T-helper 17 cell (primary cell): ENCODE data around the gene GALNT2. TPM values are rescaled to one million over a fixed set of nuclear protein-coding genes. Genes with fewer than 3 reads are reported as not detected.

Experiments
- ATAC-seq: fragments of 150-1000 bp; cut with Tn5 transposase; 2 replicates; pipeline ENCODE4 v1.10.0; 2021; ENCODE audit warnings: mild to moderate bottlenecking, moderate library complexity
- DNase-seq, 3 donors: peaks; one replicate each; pipeline versions ENCODE4 v3.0.0 to v3.0.0-alpha.2; 2020 to 2021
- H3K9me3 ChIP-seq: one replicate; pipeline ENCODE4 v1.7.0; 2013; ENCODE audit warnings: low read length, mild to moderate bottlenecking; ENCODE audit not compliant: control insufficient read depth, poor library complexity, severe bottlenecking
- H3K27ac Mint-ChIP-seq: one replicate; pipeline ENCODE4 v1.8.0; 2022; ENCODE audit warnings: mild to moderate bottlenecking, moderate library complexity, mixed read lengths
- H3K27me3 Mint-ChIP-seq: one replicate; pipeline ENCODE4 v1.8.0; 2022; ENCODE audit warnings: mixed read lengths
- H3K36me3 Mint-ChIP-seq: one replicate; pipeline ENCODE4 v1.8.0; 2022; ENCODE audit warnings: low read depth, mixed read lengths
- H3K4me1 Mint-ChIP-seq: one replicate; pipeline ENCODE4 v1.8.0; 2022; ENCODE audit warnings: mild to moderate bottlenecking, mixed read lengths
- H3K4me3 Mint-ChIP-seq: one replicate; pipeline ENCODE4 v1.8.0; 2022; ENCODE audit warnings: mild to moderate bottlenecking, moderate library complexity, mixed read lengths
- total RNA-seq, 4 donors: library from RNA in 2 of 4; stranded (reverse) in 2 of 4; gene quantifications; one replicate each; pipeline ENCODE4 v1.2.3 and lab custom pipeline; 2022 to 2026

GALNT2 gene
- total RNA-seq, 2 donors from 2014 or later, result 16.6 to 19.8 TPM

GRCh38 chr1:230174041-230174440 lies 107.0 kb downstream of the GALNT2 start:
- Mint-ChIP-seq H3K4me3 (no peak overlapping the region), H3K27ac (no peak overlapping the region), H3K27me3 (no peaks in the 10 kb centered on the region), H3K36me3 (peaks cover 7% of the 10 kb centered on the region), H3K4me1 (peaks cover 30% of the 10 kb centered on the region)
- H3K9me3 ChIP-seq, result no peaks in the 10 kb centered on the region
- DNase-seq (no peak), ATAC-seq (no peak)

GRCh38 chr1:230174471-230175162 lies 107.6 kb downstream of the GALNT2 start:
- Mint-ChIP-seq H3K4me1 (peaks cover 24% of the 10 kb centered on the region), H3K27me3 (no peaks in the 10 kb centered on the region), H3K36me3 (peaks cover 7% of the 10 kb centered on the region), H3K27ac (no peak overlapping the region), H3K4me3 (no peak overlapping the region)
- DNase-seq, result no peak
- no peaks in the 10 kb centered on the region for H3K9me3 ChIP-seq
- ATAC-seq, result no peak

- no peak overlapping the region for H3K4me3 Mint-ChIP-seq
- peaks cover 7% of the 10 kb centered on the region for H3K36me3 Mint-ChIP-seq
- DNase-seq (no peak), ATAC-seq (no peak)
- no peaks in the 10 kb centered on the region for H3K27me3 Mint-ChIP-seq
- peaks cover 22% of the 10 kb centered on the region for H3K4me1 Mint-ChIP-seq
- no peak overlapping the region for H3K27ac Mint-ChIP-seq
- no peaks in the 10 kb centered on the region for H3K9me3 ChIP-seq
These were observed 108.2 kb downstream of the GALNT2 start for GRCh38 chr1:230175163-230175747.

GRCh38 chr1:230175839-230176238 lies 108.8 kb downstream of the GALNT2 start:
- no peak overlapping the region for H3K27ac Mint-ChIP-seq
- H3K27me3 Mint-ChIP-seq, result no peaks in the 10 kb centered on the region
- peak overlapping the region; percentile 49 for H3K4me3 Mint-ChIP-seq
- ATAC-seq (no peak), DNase-seq (no peak)
- no peaks in the 10 kb centered on the region for H3K9me3 ChIP-seq
- H3K4me1 Mint-ChIP-seq, result peaks cover 21% of the 10 kb centered on the region
- peaks cover 7% of the 10 kb centered on the region for H3K36me3 Mint-ChIP-seq

GRCh38 chr1:230176326-230176725 lies 109.3 kb downstream of the GALNT2 start:
- ATAC-seq (no peak), DNase-seq (no peak)
- H3K27me3 Mint-ChIP-seq, result no peaks in the 10 kb centered on the region
- H3K9me3 ChIP-seq, result no peaks in the 10 kb centered on the region
- no peak overlapping the region for H3K27ac Mint-ChIP-seq
- peaks cover 9% of the 10 kb centered on the region for H3K36me3 Mint-ChIP-seq
- H3K4me3 Mint-ChIP-seq, result no peak overlapping the region
- H3K4me1 Mint-ChIP-seq, result peaks cover 25% of the 10 kb centered on the region

GRCh38 chr1:230176871-230177411 lies 109.9 kb downstream of the GALNT2 start:
- no peaks in the 10 kb centered on the region for H3K9me3 ChIP-seq
- ATAC-seq, result no peak
- H3K27me3 Mint-ChIP-seq, result no peaks in the 10 kb centered on the region
- peaks cover 25% of the 10 kb centered on the region for H3K4me1 Mint-ChIP-seq
- no peak for DNase-seq
- peaks cover 9% of the 10 kb centered on the region for H3K36me3 Mint-ChIP-seq
- H3K27ac Mint-ChIP-seq, result no peak overlapping the region
- H3K4me3 Mint-ChIP-seq, result no peak overlapping the region

- Mint-ChIP-seq H3K4me3 (no peak overlapping the region), H3K36me3 (peaks cover 7% of the 10 kb centered on the region), H3K27me3 (no peaks in the 10 kb centered on the region), H3K27ac (no peak overlapping the region), H3K4me1 (peaks cover 22% of the 10 kb centered on the region)
- ATAC-seq (no peak), DNase-seq (no peak)
- H3K9me3 ChIP-seq, result no peaks in the 10 kb centered on the region
These were observed 112.2 kb downstream of the GALNT2 start for GRCh38 chr1:230179249-230179648.

- H3K4me3 Mint-ChIP-seq, result no peak overlapping the region
- no peak for DNase-seq
- no peaks in the 10 kb centered on the region for H3K9me3 ChIP-seq
- peaks cover 2% of the 10 kb centered on the region for H3K36me3 Mint-ChIP-seq
- ATAC-seq, result no peak
- peaks cover 31% of the 10 kb centered on the region for H3K4me1 Mint-ChIP-seq
- H3K27ac Mint-ChIP-seq, result peak overlapping the region; percentile 68
- no peaks in the 10 kb centered on the region for H3K27me3 Mint-ChIP-seq
These were observed 118.3 kb downstream of the GALNT2 start for GRCh38 chr1:230185076-230186001.

GRCh38 chr1:230186003-230186863 lies 119.2 kb downstream of the GALNT2 start:
- H3K36me3 Mint-ChIP-seq, result no peaks in the 10 kb centered on the region

GRCh38 chr1:230186874-230187273 lies 119.8 kb downstream of the GALNT2 start:
- H3K4me1 Mint-ChIP-seq, result peaks cover 25% of the 10 kb centered on the region
- H3K4me3 Mint-ChIP-seq, result peak overlapping the region; percentile 58
- no peaks in the 10 kb centered on the region for H3K9me3 ChIP-seq
- ATAC-seq (peak; percentile 60), DNase-seq (no peak)
- no peaks in the 10 kb centered on the region for H3K36me3 Mint-ChIP-seq
- H3K27ac Mint-ChIP-seq, result peak overlapping the region; percentile 68
- no peaks in the 10 kb centered on the region for H3K27me3 Mint-ChIP-seq

More at GRCh38 chr1:230186003-230186863, 119.2 kb downstream of the GALNT2 start:
- H3K9me3 ChIP-seq, result no peaks in the 10 kb centered on the region
- DNase-seq, result no peak
- H3K4me3 Mint-ChIP-seq, result no peak overlapping the region
- H3K4me1 Mint-ChIP-seq, result peaks cover 26% of the 10 kb centered on the region
- no peaks in the 10 kb centered on the region for H3K27me3 Mint-ChIP-seq
- ATAC-seq, result no peak
- H3K27ac Mint-ChIP-seq, result peak overlapping the region; percentile 68

- Mint-ChIP-seq H3K4me3 (peak overlapping the region; percentile 58), H3K27me3 (no peaks in the 10 kb centered on the region), H3K4me1 (peaks cover 25% of the 10 kb centered on the region), H3K27ac (peak overlapping the region; percentile 68), H3K36me3 (no peaks in the 10 kb centered on the region)
- no peaks in the 10 kb centered on the region for H3K9me3 ChIP-seq
- ATAC-seq, result no peak
- DNase-seq, result no peak
These were observed 120.3 kb downstream of the GALNT2 start for GRCh38 chr1:230187290-230187689.

- no peaks in the 10 kb centered on the region for H3K36me3 Mint-ChIP-seq
- H3K9me3 ChIP-seq, result no peaks in the 10 kb centered on the region
- ATAC-seq, result no peak
- DNase-seq, result no peak
- H3K27ac Mint-ChIP-seq, result no peak overlapping the region
- H3K27me3 Mint-ChIP-seq, result no peaks in the 10 kb centered on the region
- no peak overlapping the region for H3K4me3 Mint-ChIP-seq
- peaks cover 23% of the 10 kb centered on the region for H3K4me1 Mint-ChIP-seq
These were observed 121.8 kb downstream of the GALNT2 start for GRCh38 chr1:230188826-230189225.
